Gastroesophageal sphincter (tissue), 4 donors: ENCODE measurements around the gene BRPF3. TPM values are rescaled to one million over a fixed set of nuclear protein-coding genes. Genes with fewer than 3 reads are reported as not detected.

Experiments used
- ATAC-seq: fragments of 150-250 bp; one replicate; pipeline ENCODE4 v1.9.1; 2016; ENCODE audit warnings: mild to moderate bottlenecking, moderate library complexity
- H3K27ac ChIP-seq, 4 donors: fragments of 200-600 bp; sonication (generic) in 3 of 4; 1 replicate in 3 of 4; 2 replicates in 1 of 4; pipeline ENCODE4 v1.5.1; 2016 to 2019
- H3K27me3 ChIP-seq: fragments of 200-600 bp; sonication (generic); one replicate; pipeline ENCODE4 v1.5.1; 2019
- H3K36me3 ChIP-seq, 2 donors: fragments of 200-600 bp; sonication (generic); one replicate each; pipeline ENCODE4 v1.5.1; 2019; ENCODE audit warnings: control low read depth in 1 of 2
- H3K4me1 ChIP-seq, 3 donors: fragments of 200-600 bp; sonication (generic); 1 replicate in 2 of 3; 2 replicates in 1 of 3; pipeline ENCODE4 v1.5.1; 2016 to 2019; ENCODE audit warnings: control low read depth in 2 of 3
- H3K4me3 ChIP-seq, 2 donors: fragments of 200-600 bp; sonication (generic); one replicate each; pipeline ENCODE4 v1.5.1; 2019; ENCODE audit warnings: mild to moderate bottlenecking in 1 of 2, moderate library complexity in 1 of 2
- H3K9me3 ChIP-seq, 3 donors: fragments of 200-600 bp; sonication (generic); one replicate each; pipeline ENCODE4 v1.5.1; 2017 to 2019; ENCODE audit warnings: control low read depth in 2 of 3
- EP300 ChIP-seq: sonication (generic); formaldehyde crosslinking; IDR thresholded peaks from one replicate; pipeline ENCODE4 v1.6.1; 2017; ENCODE audit warnings: antibody characterized with exemption, mild to moderate bottlenecking
- POLR2A ChIP-seq, 2 donors: fragments of 450-650 bp; IDR thresholded peaks; one replicate each; pipeline ENCODE4 v1.6.1; 2017; ENCODE audit warnings: antibody characterized with exemption in 2 of 2, mild to moderate bottlenecking in 2 of 2, moderate library complexity in 1 of 2
- POLR2AphosphoS5 ChIP-seq: sonication (generic); formaldehyde crosslinking; IDR thresholded peaks from one replicate; pipeline ENCODE4 v1.6.1; 2017; ENCODE audit warnings: antibody characterized with exemption
- WGBS, 2 donors: methylation state at CpG; one replicate each; pipeline ENCODE4 v1.1.5; 2018; ENCODE audit warnings: low coverage in 1 of 2; 5-methylcytosine and 5-hydroxymethylcytosine counted together
- total RNA-seq, 4 donors: library from RNA; depleted of rRNA; stranded (reverse); fragments of >200 nt; gene quantifications; one replicate each; pipeline ENCODE4 v1.1.0, GENCODE V29; 2016
- TF ChIP-seq, protein P1 (sequence below), 4 experiments: fragments of 200-600 bp in 2 of 4; fragments of 450-650 bp in 2 of 4; sonication (generic) in 1 of 4; IDR thresholded peaks; one replicate each; pipeline ENCODE4 v1.5.1; 2017 to 2019; ENCODE audit warnings: antibody characterized with exemption in 4 of 4, mild to moderate bottlenecking in 2 of 4, moderate library complexity in 2 of 4

The BRPF3 gene
- total RNA-seq, 4 donors from 2014 or later = 19.0 to 36.7 (median 20.4) TPM

DNA sequence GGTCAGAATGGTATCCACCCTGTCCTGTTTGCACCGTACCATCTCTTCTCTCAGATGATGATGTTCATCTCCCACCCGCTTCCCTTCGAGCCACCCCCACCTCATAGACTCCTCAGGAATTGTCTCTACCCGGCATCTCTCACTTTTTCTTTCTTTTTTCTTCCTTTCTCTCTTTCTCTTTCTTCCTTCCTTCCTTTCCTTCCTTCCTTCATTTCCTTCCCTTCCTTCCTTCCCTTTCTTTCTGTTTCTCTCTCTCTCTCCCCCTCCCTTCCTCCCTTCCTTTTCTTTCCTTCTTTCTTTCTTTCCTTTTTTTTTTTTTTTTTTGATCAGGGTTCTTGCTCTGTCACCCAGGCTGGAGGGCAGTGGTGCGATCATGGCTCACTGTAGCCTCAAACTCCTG is 45.6 kb downstream of the BRPF3 start:
- H3K4me1 ChIP-seq = no peaks in the 10 kb centered on the region
- no peaks in the 10 kb centered on the region for H3K9me3 ChIP-seq
- H3K4me3 ChIP-seq = no peak overlapping the region
- no peaks in the 10 kb centered on the region for H3K27me3 ChIP-seq
- H3K27ac ChIP-seq = no peak overlapping the region
- WGBS, 2 donors = 64 to 91% methylated on average over 5 of the region's 5 CpGs
- H3K36me3 ChIP-seq = peaks cover 0 to 3% of the 10 kb centered on the region in 2 donors
- TF ChIP-seq EP300 (no peak), POLR2A (IDR thresholded peaks at IDR 0.05) (no peak), POLR2AphosphoS5 (no peak)
- TF ChIP-seq, protein P1, sequence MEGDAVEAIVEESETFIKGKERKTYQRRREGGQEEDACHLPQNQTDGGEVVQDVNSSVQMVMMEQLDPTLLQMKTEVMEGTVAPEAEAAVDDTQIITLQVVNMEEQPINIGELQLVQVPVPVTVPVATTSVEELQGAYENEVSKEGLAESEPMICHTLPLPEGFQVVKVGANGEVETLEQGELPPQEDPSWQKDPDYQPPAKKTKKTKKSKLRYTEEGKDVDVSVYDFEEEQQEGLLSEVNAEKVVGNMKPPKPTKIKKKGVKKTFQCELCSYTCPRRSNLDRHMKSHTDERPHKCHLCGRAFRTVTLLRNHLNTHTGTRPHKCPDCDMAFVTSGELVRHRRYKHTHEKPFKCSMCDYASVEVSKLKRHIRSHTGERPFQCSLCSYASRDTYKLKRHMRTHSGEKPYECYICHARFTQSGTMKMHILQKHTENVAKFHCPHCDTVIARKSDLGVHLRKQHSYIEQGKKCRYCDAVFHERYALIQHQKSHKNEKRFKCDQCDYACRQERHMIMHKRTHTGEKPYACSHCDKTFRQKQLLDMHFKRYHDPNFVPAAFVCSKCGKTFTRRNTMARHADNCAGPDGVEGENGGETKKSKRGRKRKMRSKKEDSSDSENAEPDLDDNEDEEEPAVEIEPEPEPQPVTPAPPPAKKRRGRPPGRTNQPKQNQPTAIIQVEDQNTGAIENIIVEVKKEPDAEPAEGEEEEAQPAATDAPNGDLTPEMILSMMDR (IDR thresholded peaks at IDR 0.05) = no peak
- no peak for ATAC-seq

- 80% methylated on average over 4 of the region's 4 CpGs; no CpG with 5 or more reads in 1 of the 2 donors for WGBS, 2 donors
- no peak overlapping the region for H3K4me3 ChIP-seq
- no peak overlapping the region for H3K27ac ChIP-seq
- peaks cover 0 to 4% (median 0%) of the 10 kb centered on the region in 3 donors for H3K4me1 ChIP-seq
- peaks cover 0 to 3% of the 10 kb centered on the region in 2 donors for H3K36me3 ChIP-seq
- TF ChIP-seq, protein P1 (IDR thresholded peaks at IDR 0.05) = no peak
- no peak for TF ChIP-seq POLR2A (IDR thresholded peaks at IDR 0.05)
- no peak for TF ChIP-seq POLR2AphosphoS5
- TF ChIP-seq EP300 = no peak
- no peak for ATAC-seq
- H3K9me3 ChIP-seq = no peaks in the 10 kb centered on the region
- no peaks in the 10 kb centered on the region for H3K27me3 ChIP-seq
Observed at GRCh38 chr6:36242626-36243025, 46.1 kb downstream of the BRPF3 start.

DNA sequence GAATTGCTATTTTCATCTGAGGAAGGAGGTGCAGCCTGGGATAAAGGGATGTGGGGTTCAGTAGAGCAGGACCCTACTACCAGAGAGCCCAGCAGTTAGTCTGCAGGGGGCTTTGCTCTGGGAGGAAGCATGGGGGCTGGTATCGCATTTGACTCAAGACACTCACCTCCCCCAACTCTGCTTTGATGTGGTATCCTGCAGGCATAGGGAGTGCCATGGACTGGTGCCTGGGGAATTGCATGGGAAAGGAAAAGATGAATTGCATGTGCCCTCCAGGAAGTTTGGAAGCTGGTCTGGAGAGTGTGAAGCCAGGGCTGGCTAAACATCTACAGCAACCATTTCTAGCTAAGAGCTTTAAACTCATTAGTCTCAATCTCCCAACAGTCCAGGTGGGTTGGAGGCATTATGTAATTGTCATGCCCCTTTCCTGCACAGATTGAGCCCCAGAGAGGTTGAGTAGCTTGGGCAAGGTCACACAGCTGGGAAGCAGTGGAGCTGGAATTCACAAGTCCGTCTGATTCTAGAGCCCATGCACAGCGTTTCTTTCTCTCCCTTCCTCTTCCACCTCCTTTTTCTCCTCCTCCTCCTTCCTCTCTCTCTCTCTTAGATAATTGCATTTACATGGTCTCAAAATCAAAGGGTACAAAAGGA is 47.1 kb downstream of the BRPF3 start:
- Histone ChIP-seq H3K4me1 (peaks cover 0 to 4% (median 3%) of the 10 kb centered on the region in 3 donors), H3K27me3 (no peaks in the 10 kb centered on the region), H3K9me3 (no peaks in the 10 kb centered on the region), H3K4me3 (no peak overlapping the region), H3K27ac (no peak overlapping the region), H3K36me3 (peaks cover 0 to 3% of the 10 kb centered on the region in 2 donors)
- TF ChIP-seq EP300 (no peak), POLR2AphosphoS5 (no peak), POLR2A (IDR thresholded peaks at IDR 0.05) (no peak)
- TF ChIP-seq, protein P1 (IDR thresholded peaks at IDR 0.05) = no peak
- 79 to 98% methylated on average over 3 of the region's 3 CpGs for WGBS, 2 donors
- ATAC-seq = no peak

DNA sequence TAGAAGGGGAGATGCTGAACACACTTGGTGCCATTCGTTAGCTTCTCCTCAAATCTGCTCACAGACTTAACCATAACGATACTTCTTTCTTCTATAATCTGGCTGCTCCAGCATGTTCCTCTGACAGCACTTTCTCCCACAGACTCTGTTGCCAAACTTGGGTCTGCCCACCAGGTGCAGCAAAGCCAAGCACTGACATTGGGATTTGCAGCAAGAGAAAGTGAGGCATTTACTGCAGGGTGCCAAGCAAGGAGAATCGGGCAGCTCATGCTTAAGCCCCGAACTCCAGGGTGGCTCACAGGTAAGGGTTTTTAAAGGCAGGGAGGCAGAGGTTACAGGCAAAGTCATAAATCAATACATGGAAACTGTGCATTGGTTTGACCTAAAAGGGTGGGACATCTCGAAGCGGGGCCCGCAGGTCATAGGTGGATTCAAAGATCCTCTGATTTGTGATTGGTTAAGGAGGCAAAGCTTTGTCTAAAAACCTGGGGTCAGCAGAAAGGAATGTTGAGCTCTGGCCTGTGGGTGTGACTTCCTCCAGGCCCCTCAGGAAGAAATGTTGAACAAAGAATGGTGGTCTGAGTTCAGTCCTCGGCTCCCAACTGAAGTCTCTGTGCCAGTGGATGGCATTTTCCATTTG is 48.2 kb downstream of the BRPF3 start:
- WGBS, 2 donors = 81 to 88% methylated on average over 6 to 7 of the region's 8 CpGs
- no peaks in the 10 kb centered on the region for H3K27me3 ChIP-seq
- H3K4me3 ChIP-seq = no peak overlapping the region
- ATAC-seq = no peak
- no peaks in the 10 kb centered on the region for H3K9me3 ChIP-seq
- H3K4me1 ChIP-seq = peaks cover 0 to 10% (median 4%) of the 10 kb centered on the region in 3 donors
- H3K36me3 ChIP-seq = peaks cover 0 to 3% of the 10 kb centered on the region in 2 donors
- no peak overlapping the region for H3K27ac ChIP-seq
- TF ChIP-seq, protein P1 (IDR thresholded peaks at IDR 0.05) = no peak
- no peak for TF ChIP-seq POLR2AphosphoS5
- no peak for TF ChIP-seq EP300
- TF ChIP-seq POLR2A (IDR thresholded peaks at IDR 0.05) = no peak

DNA sequence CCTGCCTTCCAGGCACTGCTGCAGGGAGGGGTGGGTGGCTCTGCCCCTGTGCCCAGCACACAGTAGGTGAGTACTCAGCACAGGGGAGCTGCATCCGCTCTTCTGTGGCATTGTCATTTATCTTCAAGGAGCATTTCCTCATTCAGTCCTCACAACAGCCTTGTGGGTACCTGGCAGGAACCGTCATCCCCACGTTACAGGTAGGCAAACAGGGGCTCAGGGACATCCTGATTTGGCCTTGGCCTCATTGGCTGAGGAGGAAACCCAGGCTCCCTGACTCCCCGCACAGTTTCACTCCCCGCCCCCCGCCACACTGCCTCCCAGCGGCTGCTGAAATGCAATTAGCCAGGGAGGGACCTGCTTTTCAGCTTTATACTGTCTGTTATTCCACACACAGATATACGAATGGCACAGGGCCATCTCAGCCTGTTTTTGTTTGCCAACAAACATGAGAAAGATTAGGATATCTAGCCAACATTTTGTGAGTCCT is 49.1 kb downstream of the BRPF3 start:
- H3K4me1 ChIP-seq = peaks cover 0 to 10% (median 4%) of the 10 kb centered on the region in 3 donors
- H3K27ac ChIP-seq = no peak overlapping the region
- TF ChIP-seq POLR2AphosphoS5 = no peak
- no peak for TF ChIP-seq POLR2A (IDR thresholded peaks at IDR 0.05)
- no peaks in the 10 kb centered on the region for H3K9me3 ChIP-seq
- ATAC-seq = no peak
- H3K27me3 ChIP-seq = no peaks in the 10 kb centered on the region
- peaks cover 0 to 3% of the 10 kb centered on the region in 2 donors for H3K36me3 ChIP-seq
- WGBS, 2 donors = 54 to 100% methylated on average over 2 of the region's 8 CpGs
- H3K4me3 ChIP-seq = no peak overlapping the region
